Fibroblast of skin of left quadriceps (primary cell): ENCODE data around the gene TES.
A peak's percentile ranks its signal among the peaks of the same experiment; 100 is the strongest.

Experiments used
- DNase-seq, 2 experiments: peaks; one replicate each; pipeline ENCODE4 v3.0.0-alpha.2; 2013; ENCODE audit warnings: low read depth in 2 of 2

The TES gene

DNA sequence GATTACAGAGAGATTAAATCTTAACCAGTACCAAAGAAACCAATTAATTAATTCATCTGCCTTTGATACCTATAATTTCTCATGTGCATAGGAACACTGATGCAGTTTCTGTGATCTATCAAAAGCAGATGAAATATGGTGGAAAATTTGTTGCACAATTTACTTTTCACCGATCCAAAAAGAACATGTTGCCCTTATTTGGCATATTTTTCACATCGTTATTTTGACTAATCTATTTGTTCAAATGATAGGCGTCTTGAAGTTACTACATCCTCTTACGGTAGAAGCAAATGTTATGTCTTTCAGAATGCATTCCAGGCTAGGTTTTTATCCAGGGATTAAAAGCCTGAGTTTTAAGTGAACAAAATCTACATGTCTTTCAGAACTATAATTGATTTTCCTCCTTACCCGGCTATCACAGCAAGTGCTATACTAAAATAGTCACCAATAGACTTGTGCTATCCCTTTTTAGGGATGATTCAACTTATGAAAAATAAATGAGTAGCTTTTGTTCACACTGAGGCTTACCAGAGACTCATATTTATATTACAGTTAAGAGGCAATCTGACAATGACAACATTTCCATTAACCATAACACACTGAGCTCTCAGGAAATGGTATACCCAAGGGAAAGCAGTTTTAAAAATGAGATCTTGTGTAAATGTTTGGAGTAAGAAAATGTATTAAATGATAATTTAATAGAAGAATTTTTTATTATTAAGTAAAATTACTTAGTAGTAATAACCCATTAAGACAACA is 16.8 kb upstream of the TES start:
- DNase-seq = no peak

DNA sequence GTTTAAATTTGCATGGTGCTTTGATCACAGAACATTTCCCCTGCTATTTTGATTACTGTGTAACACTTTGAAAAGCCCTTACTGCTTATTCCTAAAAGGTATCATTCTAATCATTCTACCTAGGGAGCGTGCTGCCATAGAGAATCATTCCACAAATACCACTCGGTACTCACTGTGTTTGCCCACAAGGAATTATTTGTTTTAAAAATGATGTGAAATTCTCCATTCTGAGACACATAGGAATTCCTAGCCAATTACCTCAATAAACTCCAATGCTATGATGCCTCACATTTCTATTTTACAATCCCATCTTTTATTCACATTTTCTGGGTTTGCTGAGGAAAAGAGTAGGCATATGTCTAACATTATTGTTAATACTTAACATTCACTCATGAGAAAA is 16.2 kb upstream of the TES start:
- no peak for DNase-seq

DNA sequence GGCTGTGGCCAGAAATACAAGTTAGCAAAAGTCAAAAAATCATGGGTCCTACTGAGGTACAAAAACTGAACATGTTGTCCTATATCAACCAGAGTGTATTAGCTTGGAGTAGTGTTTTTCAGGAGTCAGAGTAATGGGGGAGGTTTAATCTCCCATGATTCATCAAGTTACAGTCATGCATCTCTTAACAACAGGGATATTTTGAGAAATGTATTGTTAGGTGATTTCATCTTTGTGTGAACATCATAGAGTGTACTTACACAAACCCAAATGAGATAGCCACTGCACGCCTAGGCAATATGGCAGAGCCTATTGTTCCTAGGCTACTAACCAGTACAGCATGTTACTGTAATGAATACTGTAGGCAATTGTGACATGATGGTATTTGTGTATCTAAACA is 14.9 kb upstream of the TES start:
- DNase-seq = no peak

DNA sequence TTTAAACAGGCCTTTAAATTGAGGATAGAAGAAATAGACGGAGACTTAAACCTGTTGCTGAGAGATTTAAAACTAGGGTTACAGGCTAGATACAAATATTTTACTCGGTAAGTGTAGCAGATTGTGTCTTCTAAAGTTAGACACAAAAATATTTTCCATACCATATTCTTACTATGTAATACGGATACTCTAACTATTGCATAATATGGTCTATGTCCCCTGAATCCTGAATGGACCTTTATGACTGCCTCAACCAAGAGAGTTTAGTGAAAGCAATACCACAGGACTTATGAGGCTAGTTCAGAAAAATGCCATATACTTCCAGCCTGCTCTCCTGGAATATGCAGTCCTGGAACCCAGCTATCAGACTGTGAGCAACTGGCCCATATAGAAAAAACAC is 13.4 kb upstream of the TES start:
- no peak for DNase-seq

DNA sequence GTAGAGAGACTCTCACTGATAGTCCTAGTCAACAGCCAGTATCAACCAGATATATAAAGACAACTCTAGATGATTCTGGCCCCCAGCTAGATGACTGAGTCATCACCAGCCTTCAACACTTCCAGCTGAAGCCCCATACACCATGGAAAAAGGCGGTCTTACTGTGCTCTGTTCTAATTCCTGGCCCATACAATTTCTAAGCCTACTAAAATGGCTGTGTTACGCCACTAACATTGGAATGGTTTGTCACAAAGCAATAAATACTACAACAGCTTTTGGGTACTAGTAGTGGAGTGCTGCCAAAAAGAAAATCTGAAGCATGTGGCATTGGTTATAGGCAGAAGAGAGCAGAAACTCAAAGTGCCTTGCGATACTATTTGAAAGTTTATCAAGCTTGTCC is 13.0 kb upstream of the TES start:
- DNase-seq = peak; percentile 85 to 88

DNA sequence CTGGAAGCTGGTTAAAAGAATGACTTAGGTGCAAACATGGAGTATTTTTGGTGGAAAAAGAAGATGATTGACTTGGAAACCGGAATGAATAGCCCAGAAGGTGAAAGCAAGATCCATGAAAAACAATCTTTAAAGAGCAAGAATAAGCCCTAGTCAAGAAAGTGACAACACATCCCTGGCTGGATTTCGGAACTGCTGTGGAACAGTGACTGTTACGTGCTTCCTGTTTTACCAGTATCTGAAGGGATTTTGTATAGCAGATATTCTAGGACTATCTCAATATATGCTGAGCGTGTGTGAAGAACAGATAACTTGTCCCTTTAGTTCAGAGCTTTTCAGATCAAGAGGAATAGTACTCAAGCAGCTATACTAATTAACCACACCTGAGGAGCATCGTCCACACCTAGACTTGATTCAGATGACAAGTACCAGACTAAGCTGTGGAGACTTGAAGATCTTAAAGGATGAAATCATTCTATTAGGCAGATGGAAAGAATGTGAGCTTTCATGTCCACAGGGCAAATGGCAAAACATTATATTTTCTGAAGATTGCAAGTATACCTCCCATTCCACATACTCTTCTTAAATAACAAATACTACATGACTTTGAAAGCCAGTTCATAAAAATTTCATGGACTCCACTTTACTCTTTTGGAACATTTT is 11.5 kb upstream of the TES start:
- no peak for DNase-seq

DNA sequence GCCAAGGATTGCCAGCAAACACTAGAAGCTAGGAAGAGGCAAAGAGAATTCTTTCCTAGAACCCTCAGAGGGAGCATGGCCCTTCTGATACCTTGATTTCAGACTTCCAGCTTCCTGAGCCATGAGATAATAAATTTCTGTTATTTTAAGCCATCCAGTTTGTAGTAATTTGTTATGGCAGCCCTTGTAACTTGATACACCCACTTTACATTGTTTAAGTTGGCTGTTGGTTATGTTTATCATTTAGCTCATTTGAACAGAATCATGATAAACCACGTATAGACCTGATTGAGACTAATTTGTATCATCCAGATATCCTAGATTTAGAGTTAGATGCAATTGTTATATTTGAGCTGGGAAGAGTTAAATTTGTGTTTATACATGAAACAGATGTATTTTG is 9.4 kb upstream of the TES start:
- DNase-seq = no peak

DNA sequence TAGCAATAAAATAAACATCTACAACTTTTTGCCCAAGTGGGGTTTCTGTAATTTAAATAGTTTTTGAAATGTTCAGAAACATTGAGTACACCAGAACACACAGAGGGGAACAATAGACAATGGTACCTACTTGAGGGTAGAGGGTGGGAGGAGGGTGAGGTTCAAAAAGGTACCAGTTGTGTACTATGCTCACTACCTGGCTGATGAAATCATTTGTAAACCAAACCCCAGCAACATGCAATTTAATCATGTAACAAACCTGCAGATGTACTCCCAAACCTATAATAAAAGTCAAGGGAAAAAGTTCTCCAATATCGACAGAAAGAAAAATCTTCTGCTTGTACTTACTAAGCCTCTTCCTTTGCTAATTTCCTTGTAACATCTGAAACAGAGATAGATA is 4.2 kb upstream of the TES start:
- no peak for DNase-seq

DNA sequence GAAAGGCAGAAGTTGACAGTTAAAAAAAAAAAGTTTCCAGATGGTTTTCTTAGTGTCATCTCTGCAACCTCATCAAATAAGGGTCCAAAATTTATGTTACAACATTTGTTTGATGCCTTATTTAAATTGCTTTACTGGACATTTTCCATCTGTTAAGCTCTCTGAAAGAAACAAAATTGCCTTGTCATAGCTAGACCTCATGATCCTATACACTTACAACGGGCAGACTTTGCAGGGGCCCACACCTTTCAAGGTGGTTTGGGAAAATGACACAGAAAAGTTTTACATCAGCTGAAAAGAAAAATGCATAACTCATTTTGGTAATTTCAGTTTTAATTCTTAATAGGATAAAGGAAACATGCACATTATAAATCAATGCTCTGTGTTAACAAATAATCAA is 1.4 kb upstream of the TES start:
- DNase-seq = no peak

DNA sequence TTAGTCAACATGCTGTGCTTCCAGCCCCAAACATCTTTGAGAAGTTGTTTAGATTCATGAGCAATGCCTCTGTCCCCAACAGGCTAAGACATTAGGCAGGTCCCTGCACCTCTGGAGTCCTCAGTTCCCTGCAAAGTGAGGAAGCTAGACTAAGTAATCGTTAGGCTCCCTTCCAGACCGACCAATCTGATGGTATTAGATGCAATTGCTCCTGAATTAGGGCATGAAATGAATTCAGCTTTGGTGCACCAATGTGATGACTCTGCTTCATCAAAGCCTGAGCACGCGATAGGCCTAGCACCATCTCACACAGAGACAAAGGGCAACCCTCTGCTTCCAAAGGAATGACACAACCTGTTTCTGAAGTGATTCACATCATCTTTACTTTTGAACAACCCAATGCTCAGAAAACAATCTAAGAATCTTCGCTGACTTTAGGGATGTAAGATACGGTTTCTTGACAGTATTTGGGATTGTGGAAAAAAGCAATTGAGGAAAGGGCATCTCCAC is 723 bp upstream of the TES start:
- DNase-seq = no peak

DNA sequence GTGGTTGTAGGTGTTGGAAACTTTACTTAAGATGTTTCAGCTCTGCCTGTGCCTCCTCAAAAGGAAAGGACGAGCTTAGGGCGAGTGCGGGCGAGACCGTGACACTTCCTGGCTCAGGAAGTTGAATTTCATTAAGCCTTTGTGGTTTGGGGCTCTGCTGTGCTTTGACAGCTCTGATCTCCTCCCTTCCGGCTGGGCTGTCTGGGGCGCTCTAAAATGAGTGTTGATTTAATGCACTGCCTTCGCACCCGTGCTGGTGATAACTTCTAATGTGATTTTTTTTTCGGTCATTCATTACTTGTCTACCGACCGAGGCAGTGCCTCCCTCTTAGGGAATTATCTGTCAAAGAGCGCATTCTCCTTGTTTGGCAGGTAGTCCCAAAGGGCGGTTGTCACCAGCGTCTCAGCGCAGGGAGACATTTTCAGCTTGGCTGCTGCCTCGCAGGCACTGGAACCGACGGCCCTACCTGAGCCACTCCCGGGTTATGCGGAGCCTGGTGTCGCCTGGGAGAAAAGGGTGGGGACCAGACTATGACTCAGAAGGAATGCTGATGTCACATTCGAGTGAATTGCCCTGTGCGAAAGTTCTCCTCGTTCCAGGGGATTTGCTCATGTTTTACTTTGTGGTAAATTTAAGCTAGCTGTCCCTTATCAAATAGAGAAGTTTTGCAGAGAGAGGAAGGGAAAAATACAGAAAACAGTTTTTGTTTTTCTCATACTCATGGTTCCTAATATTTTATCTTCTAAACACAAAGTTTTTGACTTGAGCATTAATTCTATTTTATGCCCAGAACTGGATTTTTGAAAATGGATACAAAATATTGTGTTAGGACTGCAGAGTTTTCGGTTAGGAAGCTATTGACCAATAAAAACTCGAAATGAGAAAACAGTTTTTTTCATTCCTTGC is 920 bp downstream of the TES start:
- no peak for DNase-seq

DNA sequence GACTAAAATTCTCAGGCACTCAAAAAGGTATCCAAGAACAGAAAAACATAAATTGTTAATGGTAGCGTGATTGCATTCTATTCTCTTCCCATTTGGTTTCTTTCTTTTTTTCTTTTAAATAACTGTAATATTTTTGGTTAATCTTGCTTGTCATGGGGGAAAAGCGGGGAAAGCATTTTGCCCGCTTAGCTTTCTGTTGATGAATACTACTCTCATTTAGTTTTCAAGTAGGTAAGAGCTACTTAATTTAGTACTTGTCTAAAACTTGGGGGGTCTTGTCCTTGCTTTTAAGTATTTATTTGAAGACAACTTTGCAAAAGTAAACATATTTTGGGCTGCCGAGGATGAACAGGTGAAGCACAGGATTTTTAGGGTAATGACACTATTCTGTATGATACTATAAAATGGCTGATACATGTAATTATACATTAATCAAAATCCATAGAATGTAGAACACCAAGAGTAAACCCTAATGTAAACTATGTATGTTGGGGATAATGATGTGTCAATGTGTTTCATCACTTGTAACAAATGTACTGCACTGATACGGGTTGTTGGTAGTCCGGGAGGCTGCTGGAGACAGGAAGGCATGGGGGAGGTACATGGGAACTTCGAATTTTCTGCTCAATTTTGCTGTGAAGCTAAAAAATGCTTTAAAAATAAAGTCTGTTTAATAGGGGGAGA is 1.7 kb downstream of the TES start:
- DNase-seq = no peak

DNA sequence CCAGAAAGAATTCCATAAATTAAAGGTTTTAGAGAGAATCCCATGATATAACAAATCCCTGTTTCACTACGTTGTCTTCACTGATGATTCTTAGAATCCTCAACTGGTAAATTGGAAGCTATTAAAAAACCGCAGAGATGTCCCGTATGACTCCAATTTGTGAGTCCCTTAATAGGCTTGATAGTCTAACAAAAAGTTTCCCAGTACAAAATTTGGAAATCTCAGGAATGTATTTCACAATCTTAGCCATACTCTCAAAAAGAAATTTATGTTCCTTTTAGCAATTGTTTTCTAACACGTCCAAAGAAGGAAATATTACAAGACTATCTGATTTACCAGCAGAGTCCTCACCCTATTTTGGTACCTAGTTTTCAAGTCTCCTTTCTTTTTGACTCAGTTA is 2.5 kb downstream of the TES start:
- peak; percentile 73 to 81 for DNase-seq

DNA sequence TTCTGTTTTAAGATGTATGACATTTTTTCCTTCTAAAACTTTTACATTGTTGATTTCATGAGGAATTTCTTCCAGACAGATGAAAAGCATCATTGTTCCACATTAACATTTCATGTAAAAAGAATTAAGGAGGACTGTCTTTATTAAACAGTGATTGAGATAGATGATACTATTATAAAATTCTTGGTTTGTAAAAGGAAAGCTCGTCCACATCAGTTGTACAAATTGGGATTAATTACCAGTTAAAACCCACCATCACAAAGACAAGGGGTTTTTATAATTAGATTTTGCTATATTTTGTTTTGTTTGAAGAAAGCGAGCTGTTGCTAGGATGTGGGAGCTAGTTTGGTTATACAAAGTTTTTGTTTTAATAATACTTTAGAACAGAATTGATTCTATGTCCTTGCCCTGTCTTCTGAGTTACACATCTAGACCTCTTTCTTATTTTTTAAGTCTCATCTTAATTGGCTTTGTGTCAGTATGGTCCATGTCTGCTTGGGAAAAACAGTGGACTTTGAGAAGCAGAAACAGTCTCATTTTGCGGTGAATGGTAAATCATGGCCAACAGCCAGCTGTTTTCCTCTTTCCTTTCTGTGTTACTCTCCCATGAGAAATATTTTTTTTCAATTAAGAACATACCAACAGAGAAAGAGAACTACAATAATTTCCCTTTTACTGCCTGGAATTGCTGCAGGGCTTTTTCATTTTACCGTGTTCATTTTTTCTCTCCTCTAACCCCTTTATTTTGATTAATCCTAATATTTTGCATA is 3.2 kb downstream of the TES start:
- peak in 1 of 2 experiments; percentile 69 for DNase-seq

DNA sequence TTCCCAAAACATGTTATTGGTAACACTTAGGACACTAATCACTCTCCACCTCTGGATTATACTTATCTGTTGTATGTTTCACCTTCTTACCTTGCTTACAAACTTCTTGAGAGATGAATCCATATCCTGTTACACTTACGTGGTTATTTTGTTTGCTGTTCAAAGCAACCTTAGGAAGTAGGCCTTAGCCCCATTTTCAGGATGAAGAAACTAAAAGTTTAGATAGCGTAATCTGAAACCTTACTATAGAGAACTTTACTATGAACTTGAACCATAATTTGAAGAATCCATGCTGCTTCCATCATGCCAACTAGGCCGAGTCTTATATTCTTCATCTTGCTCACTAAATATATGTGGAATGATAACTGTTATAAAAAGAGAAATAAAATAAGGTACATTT is 4.6 kb downstream of the TES start:
- DNase-seq = no peak

DNA sequence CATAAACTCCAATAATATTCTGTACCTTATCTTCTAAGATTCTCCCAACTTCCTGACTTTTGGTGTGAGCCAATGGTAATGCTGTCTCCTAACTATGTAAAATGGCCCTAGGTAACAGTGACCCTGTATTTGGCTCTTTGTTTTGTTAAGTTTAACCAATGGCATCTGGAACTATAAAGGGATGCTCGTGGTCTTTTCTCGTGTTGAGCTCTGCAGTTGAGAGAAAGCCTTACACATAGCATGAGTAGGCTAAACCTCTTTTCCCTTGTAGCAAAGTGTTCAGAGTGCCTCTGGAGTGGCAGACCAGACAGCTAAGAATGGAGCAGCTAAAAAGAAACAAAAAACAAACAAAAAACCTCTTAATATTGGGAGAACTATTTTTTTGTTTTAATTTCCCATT is 5.2 kb downstream of the TES start:
- no peak for DNase-seq

DNA sequence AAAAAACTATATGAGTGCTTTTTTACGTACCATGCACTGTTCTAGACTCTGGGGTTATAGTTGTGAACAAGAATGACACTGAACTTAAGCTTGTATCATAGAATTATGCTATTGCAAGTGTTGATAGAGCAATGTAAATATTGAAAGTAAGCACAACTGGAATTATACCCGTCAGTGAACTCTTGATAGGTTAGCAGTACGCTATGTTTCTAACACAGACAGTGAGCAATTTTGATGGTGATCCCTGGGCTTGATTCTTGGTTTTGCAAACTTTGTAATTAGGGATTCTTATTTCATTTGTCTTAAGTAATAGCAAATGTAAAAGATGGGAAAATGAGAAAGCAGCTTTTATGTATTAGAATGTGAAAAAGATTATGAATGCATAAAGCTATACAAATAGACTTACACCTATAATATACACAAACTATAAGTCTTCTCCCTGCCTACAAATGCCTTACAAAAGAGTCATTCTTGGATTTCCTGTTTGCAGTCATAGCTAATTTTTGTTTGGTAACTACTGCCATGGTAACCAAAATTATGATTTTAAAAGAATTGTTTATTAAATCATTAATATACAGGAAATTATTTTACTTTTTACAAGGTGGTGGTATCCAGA is 6.7 kb downstream of the TES start:
- no peak for DNase-seq

DNA sequence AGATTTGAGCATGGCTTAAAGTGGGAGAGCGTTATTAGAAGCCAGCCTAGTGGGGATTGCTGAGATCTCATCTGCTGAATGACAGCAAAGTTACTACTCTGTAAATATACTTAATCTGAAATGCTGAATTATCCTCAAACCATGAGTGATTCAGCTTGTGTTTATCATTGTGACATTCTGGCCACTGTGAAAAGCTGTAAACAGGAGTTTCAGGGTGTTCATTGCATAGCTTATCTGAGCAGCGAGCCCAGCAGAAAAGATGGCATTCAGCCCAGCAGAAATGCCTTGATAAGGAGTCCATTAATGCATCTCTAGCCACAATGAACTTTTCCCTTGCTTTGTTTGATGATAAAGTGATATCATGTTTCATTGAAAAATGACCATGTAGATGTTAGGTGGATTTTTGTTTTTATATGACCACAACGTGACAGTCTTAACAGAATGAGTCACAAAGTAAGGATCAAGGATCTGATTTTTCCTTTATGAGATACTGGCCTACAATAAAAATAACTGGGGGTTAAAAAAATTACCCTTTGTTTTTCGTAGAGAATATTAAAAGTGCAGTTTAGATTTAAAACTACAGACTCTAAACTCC is 7.8 kb downstream of the TES start:
- DNase-seq = no peak

DNA sequence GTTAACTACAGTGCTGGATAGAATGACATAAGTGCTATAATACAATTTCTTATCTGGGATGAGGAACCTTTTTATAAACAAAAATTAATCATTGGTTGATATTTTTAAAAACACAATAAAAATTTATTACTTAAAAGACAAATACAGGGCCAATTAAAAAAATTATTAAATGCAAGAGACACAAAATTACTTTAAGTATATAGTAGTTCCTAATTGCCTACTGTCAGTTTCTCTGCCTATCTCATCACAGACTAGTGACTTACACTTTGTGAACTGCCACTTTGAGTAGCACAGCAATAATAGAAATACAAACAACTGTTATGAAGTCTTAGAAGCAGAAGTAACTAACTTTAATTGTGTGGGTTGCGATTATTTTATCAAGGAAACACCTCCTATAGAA is 8.4 kb downstream of the TES start:
- no peak for DNase-seq

DNA sequence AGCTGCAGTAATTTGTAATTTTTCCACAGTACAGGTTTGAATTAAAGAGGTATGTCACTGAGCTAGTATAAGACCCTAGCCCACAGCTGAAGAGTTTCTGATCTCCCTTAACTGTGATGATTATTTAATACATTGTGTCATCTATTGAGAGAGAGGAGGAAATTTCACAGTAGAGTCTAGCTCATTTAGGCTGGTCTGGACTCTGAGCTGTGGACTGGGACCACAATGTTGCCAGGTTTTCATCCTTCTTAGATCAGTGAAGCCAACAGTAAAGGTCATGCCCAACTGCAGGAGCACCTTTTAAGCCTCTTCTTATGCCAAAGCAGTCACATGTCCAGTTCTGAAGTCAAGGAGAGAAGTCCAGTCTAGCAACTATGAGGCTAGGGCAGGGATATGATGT is 8.9 kb downstream of the TES start:
- DNase-seq = no peak
